Body of pancreas (tissue), 4 donors: ENCODE measurements around the gene DUSP6. TPM values are rescaled to one million over a fixed set of nuclear protein-coding genes. Genes with fewer than 3 reads are reported as not detected.

Experiments used
- ATAC-seq: fragments of 150-250 bp; one replicate; pipeline ENCODE4 v1.9.1; 2016
- DNase-seq, 4 donors: peaks; one replicate each; pipeline ENCODE4 v3.0.0-alpha.2; 2019
- H3K27ac ChIP-seq, 4 donors: fragments of 200-600 bp; sonication (generic); 1 replicate in 3 of 4; 2 replicates in 1 of 4; pipeline versions ENCODE4 v1.5.1 to v1.6.1; 2016 to 2019; ENCODE audit warnings: mild to moderate bottlenecking in 1 of 4, mixed read lengths in 1 of 4, moderate library complexity in 1 of 4
- H3K27me3 ChIP-seq, 2 donors: fragments of 200-600 bp; sonication (generic); one replicate each; pipeline ENCODE4 v1.6.0; 2016; ENCODE audit warnings: mild to moderate bottlenecking in 1 of 2
- H3K36me3 ChIP-seq, 2 donors: fragments of 200-600 bp; sonication (generic); replicated peaks in 1 of 2; 2 replicates each; pipeline ENCODE4 v1.5.1; 2016; ENCODE audit warnings: low read depth in 2 of 2; ENCODE audit not compliant: insufficient read depth in 1 of 2
- H3K4me1 ChIP-seq: fragments of 200-600 bp; sonication (generic); one replicate; pipeline ENCODE4 v1.6.0; 2016
- H3K4me3 ChIP-seq, 2 donors: fragments of 200-600 bp; sonication (generic); 1 replicate in 1 of 2; 2 replicates in 1 of 2; pipeline ENCODE4 v1.5.1; 2016 to 2019
- H3K9me3 ChIP-seq, 3 donors: fragments of 200-600 bp; sonication (generic); 1 replicate in 2 of 3; 2 replicates in 1 of 3; pipeline ENCODE4 v1.5.1; 2016
- CTCF ChIP-seq, 7 experiments: fragments of 450-650 bp in 4 of 7; fragments of 200-600 bp in 3 of 7; sonication (generic) in 3 of 7; IDR thresholded peaks; one replicate each; pipeline ENCODE4 v1.5.1; 2016 to 2019; ENCODE audit warnings: antibody characterized with exemption in 7 of 7
- POLR2A ChIP-seq, 3 donors: fragments of 450-650 bp; IDR thresholded peaks; one replicate each; pipeline ENCODE4 v1.6.1; 2016; ENCODE audit warnings: antibody characterized with exemption in 3 of 3, mild to moderate bottlenecking in 2 of 3
- WGBS, 2 donors: methylation state at CpG; one replicate each; pipeline ENCODE4 v1.1.5; 2017; 5-methylcytosine and 5-hydroxymethylcytosine counted together
- intact Hi-C: fragments of 100-400 bp; cut with DNase I; formaldehyde crosslinking; loops from one replicate; pipeline ENCODE4 v1.15.1; 2023
- total RNA-seq, 2 donors: library from RNA; depleted of rRNA; stranded (reverse); fragments of >200 nt; gene quantifications; one replicate each; pipeline ENCODE4 v1.1.0, GENCODE V29; 2016

The DUSP6 gene
- total RNA-seq = 10 to 100 TPM; 21.3 to 49.8 TPM

- peaks cover 49% of the 10 kb centered on the region for H3K4me1 ChIP-seq
- peak within 1 kb of the TSS; percentile 99 to 100 (median 100) for H3K27ac ChIP-seq
- intact Hi-C loops = no loop called here
- WGBS, 2 donors = 0% methylated on average over 34 of the region's 34 CpGs
- peak within 1 kb of the TSS; percentile 85 to 87 for H3K4me3 ChIP-seq
- TF ChIP-seq POLR2A (IDR thresholded peaks at IDR 0.05) (peak; percentile 81 to 91 (median 91)), CTCF (IDR thresholded peaks at IDR 0.05) (peak in 1 of 7 experiments; percentile 3)
- H3K9me3 ChIP-seq = no peaks in the 10 kb centered on the region
- ATAC-seq (peak; percentile 76), DNase-seq (peak; percentile 94 to 97 (median 96))
- H3K36me3 ChIP-seq = no peaks in the 10 kb centered on the region
- H3K27me3 ChIP-seq = no peaks in the 10 kb centered on the region
These were observed at the start of gene DUSP6 for GRCh38 chr12:89352492-89353187. DUSP6 (minus strand) TSS chr12:89352501; CDS start chr12:89352039, 462 bp downstream.

- Histone ChIP-seq H3K4me1 (no peaks in the 10 kb centered on the region), H3K27ac (no peak overlapping the region), H3K36me3 (no peaks in the 10 kb centered on the region), H3K27me3 (no peaks in the 10 kb centered on the region), H3K9me3 (no peaks in the 10 kb centered on the region), H3K4me3 (no peak overlapping the region)
- ATAC-seq (no peak), DNase-seq (no peak)
- TF ChIP-seq POLR2A (IDR thresholded peaks at IDR 0.05) (no peak), CTCF (IDR thresholded peaks at IDR 0.05) (no peak)
- 59% methylated on average over 3 of the region's 3 CpGs for WGBS, 2 donors
- intact Hi-C loops = no loop called here
These were observed 49.2 kb upstream of the DUSP6 start for GRCh38 chr12:89401433-89402058.

GRCh38 chr12:89400415-89400814, 48.1 kb upstream of the DUSP6 start:
- WGBS, 2 donors = 93 to 94% methylated on average over 6 of the region's 6 CpGs
- Histone ChIP-seq H3K4me3 (no peak overlapping the region), H3K9me3 (no peaks in the 10 kb centered on the region), H3K4me1 (no peaks in the 10 kb centered on the region), H3K36me3 (no peaks in the 10 kb centered on the region), H3K27me3 (no peaks in the 10 kb centered on the region), H3K27ac (no peak overlapping the region)
- intact Hi-C loops = no loop called here
- ATAC-seq (no peak), DNase-seq (no peak)
- no peak for TF ChIP-seq CTCF (IDR thresholded peaks at IDR 0.05)
- no peak for TF ChIP-seq POLR2A (IDR thresholded peaks at IDR 0.05)

- H3K36me3 ChIP-seq = no peaks in the 10 kb centered on the region
- WGBS, 2 donors = 88 to 93% methylated on average over 4 of the region's 4 CpGs
- no peaks in the 10 kb centered on the region for H3K9me3 ChIP-seq
- TF ChIP-seq POLR2A (IDR thresholded peaks at IDR 0.05) (no peak), CTCF (IDR thresholded peaks at IDR 0.05) (no peak)
- intact Hi-C loops = no loop called here
- H3K4me3 ChIP-seq = no peak overlapping the region
- H3K27ac ChIP-seq = no peak overlapping the region
- peaks cover 13% of the 10 kb centered on the region for H3K4me1 ChIP-seq
- ATAC-seq (no peak), DNase-seq (no peak)
- no peaks in the 10 kb centered on the region for H3K27me3 ChIP-seq
These were observed 43.4 kb upstream of the DUSP6 start for GRCh38 chr12:89395712-89396111.
